Parathyroid adenoma (tissue), 2 donors: Measurements from ENCODE around the gene KNG1.

Source experiments
- H2AFZ ChIP-seq: fragments of 300-600 bp; sonication (generic); one replicate; pipeline ENCODE4 v1.7.0; 2017; ENCODE audit warnings: antibody characterized with exemption, mild to moderate bottlenecking
- H3K27ac ChIP-seq: fragments of 300-600 bp; sonication (generic); one replicate; pipeline ENCODE4 v1.7.0; 2017
- H3K27me3 ChIP-seq: fragments of 300-600 bp; sonication (generic); one replicate; pipeline ENCODE4 v1.7.0; 2017; ENCODE audit warnings: low read length; ENCODE audit not compliant: control insufficient read depth, insufficient read depth
- H3K36me3 ChIP-seq: fragments of 300-600 bp; sonication (generic); one replicate; pipeline ENCODE4 v1.7.0; 2017; ENCODE audit warnings: low read length; ENCODE audit not compliant: control insufficient read depth, insufficient read depth
- H3K4me1 ChIP-seq: fragments of 300-600 bp; sonication (generic); one replicate; pipeline ENCODE4 v1.7.0; 2017; ENCODE audit warnings: control low read depth
- H3K4me2 ChIP-seq: fragments of 300-600 bp; sonication (generic); one replicate; pipeline ENCODE4 v1.7.0; 2017; ENCODE audit warnings: low read length
- H3K4me3 ChIP-seq: fragments of 300-600 bp; sonication (generic); one replicate; pipeline ENCODE4 v1.7.0; 2017; ENCODE audit warnings: low read depth, low read length
- H3K79me2 ChIP-seq: fragments of 300-600 bp; sonication (generic); one replicate; pipeline ENCODE4 v1.7.0; 2017; ENCODE audit warnings: control low read depth
- H3K9ac ChIP-seq: fragments of 300-600 bp; sonication (generic); one replicate; pipeline ENCODE4 v1.7.0; 2017; ENCODE audit warnings: mild to moderate bottlenecking
- H3K9me3 ChIP-seq: fragments of 300-600 bp; sonication (generic); one replicate; pipeline ENCODE4 v1.7.0; 2017; ENCODE audit warnings: low read length; ENCODE audit not compliant: control insufficient read depth
- CTCF ChIP-seq: fragments of 300-600 bp; sonication (generic); IDR thresholded peaks from one replicate; pipeline ENCODE4 v1.7.0; 2017; ENCODE audit warnings: antibody characterized with exemption, mild to moderate bottlenecking
- donor health status: primary hyperparathyroidism.

Gene KNG1

GRCh38 chr3:186772281-186772694 lies 55.1 kb downstream of the KNG1 start:
- H3K4me3 ChIP-seq, result peak overlapping the region; percentile 45
- no peaks in the 10 kb centered on the region for H3K79me2 ChIP-seq
- no peaks in the 10 kb centered on the region for H3K27me3 ChIP-seq
- no peaks in the 10 kb centered on the region for H3K36me3 ChIP-seq
- no peaks in the 10 kb centered on the region for H3K9me3 ChIP-seq
- no peaks in the 10 kb centered on the region for H3K4me1 ChIP-seq
- peak overlapping the region; percentile 74 for H3K4me2 ChIP-seq
- no peak overlapping the region for H3K27ac ChIP-seq
- no peak for TF ChIP-seq CTCF
- peak overlapping the region; percentile 74 for H2AFZ ChIP-seq
- H3K9ac ChIP-seq, result no peak overlapping the region

GRCh38 chr3:186772701-186773417 lies 55.7 kb downstream of the KNG1 start:
- H3K9ac ChIP-seq, result no peak overlapping the region
- H3K79me2 ChIP-seq, result no peaks in the 10 kb centered on the region
- no peaks in the 10 kb centered on the region for H3K36me3 ChIP-seq
- no peaks in the 10 kb centered on the region for H3K4me1 ChIP-seq
- no peaks in the 10 kb centered on the region for H3K27me3 ChIP-seq
- no peak overlapping the region for H3K27ac ChIP-seq
- no peaks in the 10 kb centered on the region for H3K9me3 ChIP-seq
- H3K4me2 ChIP-seq, result peak overlapping the region; percentile 74
- peak overlapping the region; percentile 45 for H3K4me3 ChIP-seq
- peak overlapping the region; percentile 74 for H2AFZ ChIP-seq
- no peak for TF ChIP-seq CTCF

- H2AFZ ChIP-seq, result no peak overlapping the region
- H3K4me3 ChIP-seq, result no peak overlapping the region
- no peak overlapping the region for H3K9ac ChIP-seq
- no peaks in the 10 kb centered on the region for H3K79me2 ChIP-seq
- H3K27ac ChIP-seq, result no peak overlapping the region
- TF ChIP-seq CTCF, result no peak
- no peak overlapping the region for H3K4me2 ChIP-seq
- no peaks in the 10 kb centered on the region for H3K36me3 ChIP-seq
- H3K27me3 ChIP-seq, result no peaks in the 10 kb centered on the region
- H3K9me3 ChIP-seq, result no peaks in the 10 kb centered on the region
- H3K4me1 ChIP-seq, result no peaks in the 10 kb centered on the region
Observed at GRCh38 chr3:186775999-186776398, 58.8 kb downstream of the KNG1 start.

- Histone ChIP-seq H3K36me3 (no peaks in the 10 kb centered on the region), H3K9ac (no peak overlapping the region), H3K79me2 (peaks cover 9% of the 10 kb centered on the region), H3K4me3 (no peak overlapping the region), H2AFZ (no peak overlapping the region), H3K27me3 (no peaks in the 10 kb centered on the region), H3K27ac (no peak overlapping the region), H3K9me3 (no peaks in the 10 kb centered on the region), H3K4me2 (no peak overlapping the region), H3K4me1 (no peaks in the 10 kb centered on the region)
- TF ChIP-seq CTCF, result no peak
Observed at GRCh38 chr3:186779204-186779603, 62.0 kb downstream of the KNG1 start.

GRCh38 chr3:186782542-186783057 lies 65.4 kb downstream of the KNG1 start:
- no peaks in the 10 kb centered on the region for H3K9me3 ChIP-seq
- H3K4me1 ChIP-seq, result peaks cover 20% of the 10 kb centered on the region
- H3K4me3 ChIP-seq, result peak overlapping the region; percentile 99
- peak overlapping the region; percentile 98 for H3K9ac ChIP-seq
- H3K79me2 ChIP-seq, result peaks cover 19% of the 10 kb centered on the region
- H3K27ac ChIP-seq, result peak overlapping the region; percentile 100
- no peaks in the 10 kb centered on the region for H3K27me3 ChIP-seq
- H3K4me2 ChIP-seq, result peak overlapping the region; percentile 98
- no peak for TF ChIP-seq CTCF
- peak overlapping the region; percentile 100 for H2AFZ ChIP-seq
- peaks cover 7% of the 10 kb centered on the region for H3K36me3 ChIP-seq
